OCI-LY7 (cell line): ENCODE measurements around the gene CABYR. TPM values are rescaled to one million over a fixed set of nuclear protein-coding genes. Genes with fewer than 3 reads are reported as not detected.

Experiments used
- BruUV-seq: library from RNA; stranded (reverse); fragments of 400-500 nt; replicated peaks from 2 replicates; lab custom pipeline; 2021; lab: Mats Ljungman, UMichigan
- CTCF ChIA-PET: fragments of 300-600 bp; sonication (Branson Sonifier 250); formaldehyde crosslinking; loops from one replicate; lab custom pipeline; 2022; ENCODE audit warnings: antibody characterized with exemption; ENCODE audit not compliant: unreplicated experiment; lab: Charles Lee
- POLR2A ChIA-PET: fragments of 300-600 bp; sonication (Branson Sonifier 250); formaldehyde crosslinking; loops from one replicate; lab custom pipeline; 2022; ENCODE audit warnings: antibody characterized with exemption; lab: Charles Lee
- DNase-seq: peaks from one replicate; pipeline ENCODE4 v3.0.0-alpha.2; 2015; ENCODE audit warnings: low spot score
- H2AFZ ChIP-seq: fragments of 200-600 bp; sonication (generic), shearing (Covaris generic); 2 replicates; pipeline ENCODE4 v1.6.1; 2014; ENCODE audit warnings: mild to moderate bottlenecking, antibody characterized with exemption, low read length, moderate library complexity
- H3K27ac ChIP-seq: fragments of 200-600 bp; sonication (generic); 2 replicates; pipeline ENCODE4 v1.5.1; 2014; ENCODE audit warnings: mixed run types, low read depth, mild to moderate bottlenecking, moderate library complexity, low read length, inconsistent platforms; ENCODE audit not compliant: poor library complexity, severe bottlenecking
- H3K36me3 ChIP-seq: fragments of 200-600 bp; sonication (generic); 2 replicates; pipeline ENCODE4 v1.6.1; 2014; ENCODE audit warnings: mild to moderate bottlenecking, antibody characterized with exemption, low read length, moderate library complexity, mixed read lengths; ENCODE audit not compliant: insufficient read depth
- H3K4me1 ChIP-seq: fragments of 200-600 bp; sonication (generic); 2 replicates; pipeline ENCODE4 v1.5.1; 2014; ENCODE audit warnings: mild to moderate bottlenecking, low read length; ENCODE audit not compliant: insufficient read depth, poor library complexity, severe bottlenecking
- H3K4me2 ChIP-seq: fragments of 200-600 bp; sonication (generic); 2 replicates; pipeline ENCODE4 v1.6.1; 2014; ENCODE audit warnings: mild to moderate bottlenecking, low read length
- H3K4me3 ChIP-seq: fragments of 200-600 bp; sonication (generic); 2 replicates; pipeline ENCODE4 v1.5.1; 2014; ENCODE audit warnings: mild to moderate bottlenecking, low read depth, low read length; ENCODE audit not compliant: poor library complexity, severe bottlenecking
- H3K79me2 ChIP-seq: fragments of 200-600 bp; sonication (generic); 2 replicates; pipeline ENCODE4 v1.6.1; 2016; ENCODE audit warnings: low read depth, mild to moderate bottlenecking, low read length, moderate library complexity, mixed read lengths; ENCODE audit not compliant: insufficient read depth
- H3K9me2 ChIP-seq: fragments of 200-600 bp; sonication (generic); 2 replicates; pipeline ENCODE4 v1.6.1; 2016; ENCODE audit warnings: mild to moderate bottlenecking, low read length, mixed read lengths; ENCODE audit not compliant: insufficient read depth
- H3K9me3 ChIP-seq: fragments of 200-600 bp; sonication (generic); 2 replicates; pipeline ENCODE4 v1.6.1; 2014; ENCODE audit warnings: mild to moderate bottlenecking, mixed run types, low read length, mixed read lengths
- H4K20me1 ChIP-seq: fragments of 200-600 bp; sonication (generic); 2 replicates; pipeline ENCODE4 v1.6.1; 2014; ENCODE audit warnings: mild to moderate bottlenecking, antibody characterized with exemption, low read length, moderate library complexity, mixed read lengths; ENCODE audit not compliant: insufficient read depth
- EZH2phosphoT487 ChIP-seq: fragments of 200-600 bp; sonication (generic); IDR thresholded peaks from 2 replicates; pipeline ENCODE4 v1.6.1; 2018; ENCODE audit warnings: low read depth, borderline replicate concordance, mild to moderate bottlenecking, mixed run types, antibody characterized with exemption, low read length, moderate library complexity, mixed read lengths
- intact Hi-C: fragments of 100-400 bp; cut with micrococcal nuclease; formaldehyde crosslinking; loops from one replicate; pipeline ENCODE4 v1.10.0; 2022; ENCODE audit not compliant: unreplicated experiment
- total RNA-seq, 2 experiments: library from RNA; depleted of rRNA in 1 of 2; stranded (reverse); fragments of >200 nt in 1 of 2; shearing (Covaris generic) in 1 of 2; gene quantifications; 2 replicates each; pipeline ENCODE4 v1.2.3, GENCODE V29; 2014 to 2022
- TF ChIP-seq, protein P1 (sequence below): fragments of 200-600 bp; sonication (generic); conservative IDR thresholded peaks from 2 replicates; pipeline ENCODE4 v1.5.1; 2014; ENCODE audit warnings: mild to moderate bottlenecking, antibody characterized with exemption, low read length, moderate library complexity, mixed read lengths

The CABYR gene
- total RNA-seq, 2 experiments from 2014 or later = not detected

DNA sequence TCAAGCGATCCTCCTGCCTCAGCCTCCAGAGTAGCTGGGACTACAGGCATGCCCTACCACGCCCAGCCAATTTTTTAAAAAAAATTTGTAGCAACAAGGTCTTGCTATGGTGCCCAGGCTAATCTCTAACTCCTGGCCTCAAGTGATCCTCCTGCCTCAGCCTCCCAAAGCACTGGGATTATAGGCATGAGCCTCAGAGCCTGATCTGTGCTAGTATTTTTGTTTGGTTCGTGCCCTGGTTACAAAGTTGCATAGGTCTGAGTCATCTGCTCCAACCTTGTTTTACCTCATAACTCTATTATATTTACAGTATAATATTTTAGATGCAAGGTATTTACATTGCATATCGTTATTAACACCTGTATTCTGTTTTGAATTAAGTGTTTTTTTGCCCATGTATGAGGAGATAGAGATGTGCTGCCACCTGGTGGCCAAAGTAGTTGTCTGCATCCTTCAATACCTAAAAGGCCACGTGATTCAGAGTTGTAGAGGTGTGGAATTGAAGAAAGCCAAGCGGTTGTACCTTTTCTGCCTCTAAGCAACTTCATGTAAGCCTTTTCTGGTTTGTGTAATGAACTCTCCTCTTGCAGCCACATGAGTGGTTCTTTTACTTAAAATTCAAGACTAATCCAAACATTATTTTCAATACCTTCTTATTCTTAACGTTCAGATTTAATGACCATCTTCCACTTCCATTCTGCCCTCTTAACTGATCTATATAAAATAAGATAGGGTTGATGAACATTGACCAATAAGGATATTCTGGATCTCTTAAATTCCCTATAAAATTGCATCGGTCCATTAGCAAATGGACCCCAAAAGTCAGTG, 19.9 kb upstream of the CABYR start:
- Histone ChIP-seq H3K27ac (no peak overlapping the region), H4K20me1 (no peaks in the 10 kb centered on the region), H3K9me3 (no peaks in the 10 kb centered on the region), H3K9me2 (no peaks in the 10 kb centered on the region), H3K4me1 (no peaks in the 10 kb centered on the region), H3K4me2 (no peak overlapping the region), H3K4me3 (no peak overlapping the region), H3K79me2 (no peaks in the 10 kb centered on the region), H2AFZ (no peak overlapping the region), H3K36me3 (peaks cover 38% of the 10 kb centered on the region)
- CTCF ChIA-PET = no interaction called here
- TF ChIP-seq, protein P1, sequence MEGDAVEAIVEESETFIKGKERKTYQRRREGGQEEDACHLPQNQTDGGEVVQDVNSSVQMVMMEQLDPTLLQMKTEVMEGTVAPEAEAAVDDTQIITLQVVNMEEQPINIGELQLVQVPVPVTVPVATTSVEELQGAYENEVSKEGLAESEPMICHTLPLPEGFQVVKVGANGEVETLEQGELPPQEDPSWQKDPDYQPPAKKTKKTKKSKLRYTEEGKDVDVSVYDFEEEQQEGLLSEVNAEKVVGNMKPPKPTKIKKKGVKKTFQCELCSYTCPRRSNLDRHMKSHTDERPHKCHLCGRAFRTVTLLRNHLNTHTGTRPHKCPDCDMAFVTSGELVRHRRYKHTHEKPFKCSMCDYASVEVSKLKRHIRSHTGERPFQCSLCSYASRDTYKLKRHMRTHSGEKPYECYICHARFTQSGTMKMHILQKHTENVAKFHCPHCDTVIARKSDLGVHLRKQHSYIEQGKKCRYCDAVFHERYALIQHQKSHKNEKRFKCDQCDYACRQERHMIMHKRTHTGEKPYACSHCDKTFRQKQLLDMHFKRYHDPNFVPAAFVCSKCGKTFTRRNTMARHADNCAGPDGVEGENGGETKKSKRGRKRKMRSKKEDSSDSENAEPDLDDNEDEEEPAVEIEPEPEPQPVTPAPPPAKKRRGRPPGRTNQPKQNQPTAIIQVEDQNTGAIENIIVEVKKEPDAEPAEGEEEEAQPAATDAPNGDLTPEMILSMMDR = peak; percentile 96
- no peak for TF ChIP-seq EZH2phosphoT487
- intact Hi-C loops = loop anchor here (1.0 to 2.0 kb wide), 4 partner anchors 100 to 497 kb away; no protein-coding TSS in a partner anchor
- BruUV-seq = no TSS peak
- POLR2A ChIA-PET = interaction anchor here (0.5 to 1.0 kb wide), 2 partner anchors 18 to 28 kb away, joined by 3 to 6 read pairs; no protein-coding TSS in a partner anchor
- DNase-seq = peak; percentile 82

DNA sequence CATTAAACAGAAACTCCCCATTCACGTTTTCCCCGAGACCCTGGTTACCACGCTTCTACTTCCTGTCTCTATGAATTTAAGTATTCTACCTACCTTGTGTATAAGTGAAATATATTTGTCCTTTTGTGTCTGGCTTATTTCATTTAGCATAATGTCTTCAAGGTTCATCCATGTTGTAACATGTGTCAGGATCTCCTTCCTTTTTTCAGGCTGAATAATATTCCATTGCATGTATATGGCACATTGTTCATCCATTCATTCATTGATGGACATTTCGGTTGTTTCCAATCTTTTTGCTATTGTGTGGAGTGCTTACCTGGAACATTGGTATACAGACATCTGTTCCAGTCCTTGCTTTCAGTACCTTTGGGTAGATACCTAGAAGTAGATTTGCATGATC, 18.2 kb upstream of the CABYR start:
- no peak for TF ChIP-seq EZH2phosphoT487
- TF ChIP-seq, protein P1 = no peak
- no peak overlapping the region for H2AFZ ChIP-seq
- peaks cover 40% of the 10 kb centered on the region for H3K36me3 ChIP-seq

DNA sequence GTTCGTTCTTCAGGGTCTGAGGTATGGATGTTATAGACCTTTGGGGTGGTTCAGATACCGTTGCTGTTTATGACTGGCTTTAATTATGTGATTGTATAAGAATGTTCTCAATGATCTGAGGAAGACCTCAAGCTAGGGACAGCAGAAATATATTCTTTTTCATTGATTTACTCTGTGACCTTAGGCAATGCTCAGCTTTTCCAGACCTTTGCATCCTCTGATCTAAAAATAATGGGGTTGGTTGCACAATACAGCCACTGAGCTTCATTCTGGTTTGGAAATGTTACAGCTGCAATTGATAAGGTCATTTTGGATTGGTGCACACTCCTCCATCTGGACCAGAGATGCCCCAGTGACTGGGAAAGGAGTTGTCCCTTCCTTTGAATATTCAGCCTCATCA, 17.2 kb upstream of the CABYR start:
- TF ChIP-seq EZH2phosphoT487 = no peak
- TF ChIP-seq, protein P1 = no peak
- POLR2A ChIA-PET = no interaction called here
- DNase-seq = no peak
- H3K4me3 ChIP-seq = no peak overlapping the region
- H3K9me3 ChIP-seq = no peaks in the 10 kb centered on the region
- H2AFZ ChIP-seq = no peak overlapping the region
- H3K79me2 ChIP-seq = no peaks in the 10 kb centered on the region
- no peaks in the 10 kb centered on the region for H3K9me2 ChIP-seq
- H3K4me2 ChIP-seq = no peak overlapping the region
- no peaks in the 10 kb centered on the region for H3K4me1 ChIP-seq
- H4K20me1 ChIP-seq = no peaks in the 10 kb centered on the region
- no TSS peak for BruUV-seq
- CTCF ChIA-PET = no interaction called here
- no peak overlapping the region for H3K27ac ChIP-seq
- intact Hi-C loops = loop anchor here (10.0 kb wide), 1 partner anchor 297 kb away; no protein-coding TSS in a partner anchor
- H3K36me3 ChIP-seq = peaks cover 45% of the 10 kb centered on the region

More for the DNA sequence above, 18.2 kb upstream of the CABYR start:
- H3K4me3 ChIP-seq = no peak overlapping the region
- H3K27ac ChIP-seq = no peak overlapping the region
- no TSS peak for BruUV-seq
- no peaks in the 10 kb centered on the region for H3K9me2 ChIP-seq
- POLR2A ChIA-PET = no interaction called here
- H3K79me2 ChIP-seq = no peaks in the 10 kb centered on the region
- intact Hi-C loops = loop anchor here (10.0 kb wide), 1 partner anchor 296 kb away; no protein-coding TSS in a partner anchor
- H3K4me2 ChIP-seq = no peak overlapping the region
- no peak for DNase-seq
- no peaks in the 10 kb centered on the region for H3K4me1 ChIP-seq
- CTCF ChIA-PET = no interaction called here
- H3K9me3 ChIP-seq = no peaks in the 10 kb centered on the region
- no peaks in the 10 kb centered on the region for H4K20me1 ChIP-seq
